Sigmoid colon (tissue), 4 donors: ENCODE results near the gene ZCCHC24.

ENCODE experiments used
- CTCF ChIP-seq, 4 experiments: fragments of 450-650 bp in 3 of 4; fragments of 200-600 bp in 1 of 4; IDR thresholded peaks; one replicate each; pipeline ENCODE4 v1.5.1; 2016 to 2019; ENCODE audit warnings: antibody characterized with exemption in 4 of 4, mild to moderate bottlenecking in 3 of 4, moderate library complexity in 2 of 4
- POLR2A ChIP-seq, 2 donors: fragments of 450-650 bp; IDR thresholded peaks; one replicate each; pipeline ENCODE4 v1.6.1; 2016; ENCODE audit warnings: antibody characterized with exemption in 2 of 2, mild to moderate bottlenecking in 2 of 2, moderate library complexity in 2 of 2
- POLR2AphosphoS5 ChIP-seq, 4 donors: sonication (generic); formaldehyde crosslinking; IDR thresholded peaks; one replicate each; pipeline ENCODE4 v1.6.1; 2017; ENCODE audit warnings: antibody characterized with exemption in 4 of 4

GRCh38 chr10:79411546-79412495, 33.6 kb downstream of the ZCCHC24 start:
- no peak for TF ChIP-seq CTCF (IDR thresholded peaks at IDR 0.05)
- peak in 1 of 4 donors; percentile 12 for TF ChIP-seq POLR2AphosphoS5 (IDR thresholded peaks at IDR 0.05)
- no peak for TF ChIP-seq POLR2A (IDR thresholded peaks at IDR 0.05)
